Neural progenitor cell (in vitro differentiated cells): Measurements from ENCODE around the gene IGSF6.

Experiments used
- CTCF ChIP-seq: fragments of 200-600 bp; sonication (generic); IDR thresholded peaks from 2 replicates; pipeline ENCODE4 v1.5.1; 2017; ENCODE audit warnings: antibody characterized with exemption, mild to moderate bottlenecking
- EZH2 ChIP-seq: fragments of 200-600 bp; sonication (generic); IDR thresholded peaks from 2 replicates; pipeline ENCODE4 v1.6.1; 2017; ENCODE audit warnings: antibody characterized with exemption, mild to moderate bottlenecking, moderate library complexity
- EZH2phosphoT487 ChIP-seq: fragments of 200-600 bp; sonication (generic); IDR thresholded peaks from 2 replicates; pipeline ENCODE4 v1.6.1; 2017; ENCODE audit warnings: antibody characterized with exemption

GRCh38 chr16:21597561-21598030, 54.8 kb downstream of the IGSF6 start:
- no peak for TF ChIP-seq CTCF
- no peak for TF ChIP-seq EZH2
- no peak for TF ChIP-seq EZH2phosphoT487
